Testis (tissue), 3 donors: ENCODE data around the gene NYAP2. TPM values are rescaled to one million over a fixed set of nuclear protein-coding genes. Genes with fewer than 3 reads are reported as not detected.

Experiments used
- DNase-seq: peaks from one replicate; pipeline ENCODE4 v3.0.0-alpha.2; 2019
- H3K27ac ChIP-seq, 2 donors: fragments of 200-600 bp; sonication (generic); one replicate each; pipeline ENCODE4 v1.5.1; 2019
- H3K27me3 ChIP-seq: fragments of 200-600 bp; sonication (generic); one replicate; pipeline ENCODE4 v1.5.1; 2019
- H3K36me3 ChIP-seq: fragments of 200-600 bp; sonication (generic); one replicate; pipeline ENCODE4 v1.5.1; 2017; ENCODE audit warnings: low read depth; ENCODE audit errors: missing control alignments
- H3K4me1 ChIP-seq: fragments of 200-600 bp; sonication (generic); one replicate; pipeline ENCODE4 v1.5.1; 2019
- H3K4me3 ChIP-seq, 2 donors: fragments of 200-600 bp; sonication (generic); one replicate each; pipeline ENCODE4 v1.5.1; 2017 to 2019
- H3K9me3 ChIP-seq: fragments of 200-600 bp; sonication (generic); one replicate; pipeline ENCODE4 v1.5.1; 2017
- CTCF ChIP-seq, 3 experiments: fragments of 450-650 bp in 2 of 3; fragments of 200-600 bp in 1 of 3; sonication (generic) in 1 of 3; IDR thresholded peaks; one replicate each; pipeline ENCODE4 v1.5.1; 2016 to 2019; ENCODE audit warnings: antibody characterized with exemption in 3 of 3, mild to moderate bottlenecking in 2 of 3, moderate library complexity in 1 of 3
- POLR2A ChIP-seq: fragments of 450-650 bp; IDR thresholded peaks from one replicate; pipeline ENCODE4 v1.6.1; 2017; ENCODE audit warnings: antibody characterized with exemption, mild to moderate bottlenecking, moderate library complexity
- WGBS, 2 donors: methylation state at CpG; one replicate each; pipeline ENCODE4 v1.1.5; 2018; 5-methylcytosine and 5-hydroxymethylcytosine counted together
- intact Hi-C: fragments of 100-400 bp; cut with DNase I; formaldehyde crosslinking; loops from one replicate; pipeline ENCODE4 v1.15.1; 2023; ENCODE audit warnings: low total_unique reads
- polyA plus RNA-seq: library from polyadenylated mRNA; stranded (reverse); fragments of 350-450 nt; fragmentation: Illumina TruSeq; extraction: RNeasy Lipid Tissue Mini Kit (QIAGEN cat#74804); gene quantifications from one replicate; pipeline ENCODE4 v1.2.3, GENCODE V29; 2014; ENCODE audit warnings: low read depth, low replicate concordance; ENCODE audit not compliant: insufficient read depth
- total RNA-seq, 2 donors: library from RNA; depleted of rRNA; stranded (reverse); fragments of >200 nt; gene quantifications; one replicate each; pipeline ENCODE4 v1.2.3, GENCODE V29; 2016

Gene NYAP2
- total and polyA plus RNA-seq, 3 donors from 2014 or later, result 0.17 to 0.25 (median 0.24) TPM

DNA sequence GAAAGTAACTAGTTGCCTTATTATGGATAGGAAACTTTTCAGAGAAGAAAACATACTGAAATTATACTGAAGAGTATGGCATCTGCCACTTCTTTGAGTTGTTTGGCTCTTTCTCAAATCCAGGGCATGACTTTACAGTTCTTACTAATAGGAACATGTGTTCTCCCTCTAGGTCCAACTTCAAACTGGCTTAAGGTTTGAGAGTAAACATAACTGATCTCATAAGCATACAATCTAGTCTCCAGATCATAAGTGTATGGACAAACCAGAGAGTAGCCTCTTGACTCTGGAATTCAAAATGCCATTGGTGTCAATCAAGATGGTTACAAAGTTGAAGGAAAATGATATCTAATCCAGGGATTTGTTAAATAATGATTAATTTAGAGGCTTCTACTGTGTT, 101.5 kb downstream of the NYAP2 start:
- no peaks in the 10 kb centered on the region for H3K27me3 ChIP-seq
- no peaks in the 10 kb centered on the region for H3K4me1 ChIP-seq
- no peak overlapping the region for H3K27ac ChIP-seq
- intact Hi-C loops, result no loop called here
- H3K4me3 ChIP-seq, result no peak overlapping the region
- H3K36me3 ChIP-seq, result no peaks in the 10 kb centered on the region
- no peak for DNase-seq
- TF ChIP-seq POLR2A, result no peak
- no peak for TF ChIP-seq CTCF (IDR thresholded peaks at IDR 0.05)
- H3K9me3 ChIP-seq, result no peaks in the 10 kb centered on the region

- intact Hi-C loops, result no loop called here
- Histone ChIP-seq H3K27ac (no peak overlapping the region), H3K36me3 (no peaks in the 10 kb centered on the region), H3K27me3 (no peaks in the 10 kb centered on the region), H3K9me3 (no peaks in the 10 kb centered on the region), H3K4me3 (no peak overlapping the region), H3K4me1 (no peaks in the 10 kb centered on the region)
- 59 to 73% methylated on average over 1 of the region's 1 CpG for WGBS, 2 donors
- no peak for TF ChIP-seq CTCF (IDR thresholded peaks at IDR 0.05)
- TF ChIP-seq POLR2A, result no peak
- DNase-seq, result no peak
Observed at GRCh38 chr2:225502971-225503370, 103.5 kb downstream of the NYAP2 start.

DNA sequence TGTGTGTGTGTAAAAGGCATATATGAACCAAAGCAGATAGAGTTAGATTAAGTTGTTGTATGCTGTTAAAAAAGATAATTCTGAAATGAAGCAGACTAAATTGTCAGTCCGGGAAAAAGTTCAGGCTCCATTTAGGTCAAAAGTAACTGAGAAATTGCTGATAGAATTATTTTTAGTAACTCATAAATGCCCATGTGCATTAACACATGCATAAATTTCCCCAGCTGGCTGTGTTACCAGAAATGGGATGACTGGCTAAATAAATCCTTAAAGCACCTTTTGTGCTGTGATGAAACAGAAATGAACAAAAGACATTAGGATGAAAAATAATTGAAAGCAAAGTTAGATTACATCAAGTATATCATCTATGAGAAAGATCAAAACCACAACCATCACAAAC, 111.3 kb downstream of the NYAP2 start:
- Histone ChIP-seq H3K4me3 (no peak overlapping the region), H3K36me3 (no peaks in the 10 kb centered on the region), H3K27ac (no peak overlapping the region), H3K9me3 (no peaks in the 10 kb centered on the region), H3K27me3 (no peaks in the 10 kb centered on the region), H3K4me1 (no peaks in the 10 kb centered on the region)
- intact Hi-C loops, result no loop called here
- TF ChIP-seq CTCF (IDR thresholded peaks at IDR 0.05) (no peak), POLR2A (no peak)
- no peak for DNase-seq
- WGBS, 2 donors, result 60 to 65% methylated on average over 1 of the region's 1 CpG

GRCh38 chr2:225512469-225512868, 113.0 kb downstream of the NYAP2 start:
- Histone ChIP-seq H3K27ac (no peak overlapping the region), H3K36me3 (no peaks in the 10 kb centered on the region), H3K9me3 (no peaks in the 10 kb centered on the region), H3K27me3 (no peaks in the 10 kb centered on the region), H3K4me1 (no peaks in the 10 kb centered on the region), H3K4me3 (no peak overlapping the region)
- no peak for TF ChIP-seq POLR2A
- TF ChIP-seq CTCF (IDR thresholded peaks at IDR 0.05), result no peak
- WGBS, 2 donors, result 73 to 74% methylated on average over 1 of the region's 1 CpG
- intact Hi-C loops, result no loop called here
- DNase-seq, result no peak

GRCh38 chr2:225512876-225513540, 113.5 kb downstream of the NYAP2 start:
- no peak for DNase-seq
- Histone ChIP-seq H3K27me3 (no peaks in the 10 kb centered on the region), H3K4me3 (no peak overlapping the region), H3K9me3 (no peaks in the 10 kb centered on the region), H3K27ac (no peak overlapping the region), H3K36me3 (no peaks in the 10 kb centered on the region), H3K4me1 (no peaks in the 10 kb centered on the region)
- 88 to 89% methylated on average over 9 of the region's 9 CpGs for WGBS, 2 donors
- TF ChIP-seq POLR2A (no peak), CTCF (IDR thresholded peaks at IDR 0.05) (no peak)
- intact Hi-C loops, result no loop called here
